Measurements from ENCODE around the gene DNASE2.

DNA sequence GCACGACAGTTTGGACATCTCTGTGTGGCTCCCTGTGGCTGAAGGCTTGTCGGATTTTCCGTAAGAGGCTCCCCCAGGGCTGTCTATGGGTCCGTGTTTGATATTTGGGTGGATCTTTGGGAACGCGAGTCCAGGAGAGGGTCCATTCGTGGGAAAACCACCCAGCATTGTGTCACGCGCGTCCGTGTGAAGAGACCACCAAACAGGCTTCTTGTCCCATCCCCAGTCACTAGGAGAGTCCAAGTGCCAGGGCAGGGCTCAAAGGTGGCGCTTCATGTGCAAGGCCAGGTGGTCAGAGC, 3.3 kb upstream of the DNASE2 start:
- TF ChIP-seq CTCF (conservative IDR thresholded peaks at IDR 0.05; ENCODE audit: low read depth, low read length) (no peak), EZH2 (IDR thresholded peaks at IDR 0.05; ENCODE audit: borderline replicate concordance, low read depth, low read length, poor library complexity, severe bottlenecking) (no peak)

Measured in A673 (cell line).